Stimulated activated CD8-positive, alpha-beta memory T cell treated with anti-CD3 and anti-CD28 coated beads, Interleukin-4, amount 100 ng/mL, for 24 hours (primary cell): ENCODE measurements around the gene STKLD1.
"Not testable (repeated sequence)": the region's sequence is repeated elsewhere in the genome, so short reads cannot be mapped to it uniquely, and the experiment has no call there.

Experiments
- DNase-seq: peaks from one replicate; pipeline ENCODE4 v3.0.0-alpha.2; 2020; ENCODE audit warnings: low read depth

Gene STKLD1

DNA sequence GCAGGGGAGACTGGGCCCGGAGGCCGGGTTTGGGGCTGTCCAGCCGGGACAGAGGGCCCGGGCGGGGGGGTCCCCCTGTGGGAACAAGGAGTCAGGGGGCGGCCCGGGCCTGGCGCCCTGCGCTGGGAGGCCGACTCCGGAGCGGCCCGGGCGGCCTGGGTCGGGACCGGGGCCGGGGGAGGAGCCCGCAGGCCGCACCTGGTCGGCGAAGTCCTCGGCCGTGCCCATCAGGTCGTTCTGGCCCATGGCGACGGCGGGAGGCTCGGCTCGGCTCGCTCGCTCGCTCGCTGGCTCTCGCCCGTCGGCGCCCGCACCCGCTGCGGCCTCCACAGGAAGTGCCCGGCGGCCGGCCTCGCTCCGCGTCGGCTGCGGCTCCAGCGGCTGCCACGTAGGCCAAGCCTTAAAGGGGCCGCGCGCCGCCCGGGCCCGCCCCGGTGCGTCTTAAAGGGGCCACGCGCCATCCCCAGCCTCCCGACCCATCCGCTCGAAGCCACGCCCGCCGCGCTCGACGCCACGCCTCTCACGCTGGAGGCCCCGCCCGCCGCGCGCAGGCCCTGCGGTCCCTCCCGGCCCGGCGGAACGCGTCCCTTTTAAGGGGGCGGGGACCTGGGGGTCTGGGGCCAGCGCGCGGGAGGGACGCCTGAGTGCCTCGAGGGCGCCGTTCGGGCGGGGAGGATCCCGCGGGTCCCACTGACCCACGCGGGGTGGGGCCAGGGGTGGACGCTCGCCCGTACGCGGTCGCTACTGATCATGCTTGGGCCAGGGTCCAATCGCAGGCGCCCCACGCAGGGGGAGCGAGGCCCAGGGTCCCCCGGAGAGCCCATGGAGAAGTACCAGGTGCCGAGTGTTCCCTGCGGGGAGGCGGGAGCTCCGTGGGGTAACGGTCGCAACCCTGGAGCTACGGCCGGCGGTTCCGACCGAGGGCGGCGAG lies at the start of gene STKLD1, which contains the start of gene SURF4:
Gene STKLD1, plus strand, starts transcription at position 643 of the 931 bp plus-strand sequence. Its CDS starts 108 bp downstream, at position 751.
Gene SURF4, minus strand, starts transcription at position 337 of the 931 bp plus-strand sequence. Its CDS starts 91 bp downstream, at position 246.
- peak; percentile 93 for DNase-seq

- not testable (repeated sequence) for DNase-seq
Observed at GRCh38 chr9:133327021-133327420, 49.1 kb upstream of the STKLD1 start.

- no peak for DNase-seq
Observed at GRCh38 chr9:133327834-133328484, 48.2 kb upstream of the STKLD1 start.

GRCh38 chr9:133329306-133330156 lies 46.6 kb upstream of the STKLD1 start:
- not testable (repeated sequence) for DNase-seq

- no peak for DNase-seq
Observed at GRCh38 chr9:133331221-133331620, 44.9 kb upstream of the STKLD1 start.

- DNase-seq: no peak
Observed at GRCh38 chr9:133331641-133332380, 44.4 kb upstream of the STKLD1 start.

- DNase-seq: no peak
Observed at GRCh38 chr9:133332381-133332730, 43.8 kb upstream of the STKLD1 start.

GRCh38 chr9:133333011-133333410 lies 43.2 kb upstream of the STKLD1 start:
- DNase-seq: no peak

DNA sequence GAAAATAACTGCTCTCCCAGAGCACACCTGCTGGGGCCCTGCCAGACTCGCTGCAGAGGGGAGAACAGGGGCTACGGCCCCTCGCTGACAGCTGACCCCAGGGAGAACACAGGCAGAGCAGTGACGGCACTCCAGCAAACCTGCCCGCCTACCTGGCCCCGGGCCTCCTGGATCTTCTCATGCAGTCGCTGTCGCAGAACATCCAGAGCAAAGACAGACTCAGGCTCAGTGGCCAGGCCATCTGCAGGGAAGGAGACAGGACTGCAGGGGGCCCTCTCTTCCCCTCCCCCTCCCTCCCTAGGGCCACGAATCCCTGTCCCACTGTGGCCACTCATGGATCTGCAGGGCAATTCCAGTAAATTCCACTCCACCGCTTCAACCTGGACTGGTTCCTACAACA lies 42.6 kb upstream of the STKLD1 start:
- no peak for DNase-seq

- DNase-seq: no peak
Observed at GRCh38 chr9:133334161-133334560, 42.0 kb upstream of the STKLD1 start.

GRCh38 chr9:133334888-133335287 lies 41.3 kb upstream of the STKLD1 start:
- DNase-seq: not testable (repeated sequence)

GRCh38 chr9:133335924-133336811 lies 40.0 kb upstream of the STKLD1 start, which contains the start of gene SURF6:
TSS of gene SURF6 (minus strand) at chr9:133336188. CDS start at chr9:133336132, 56 bp downstream.
- peak; percentile 89 for DNase-seq

- DNase-seq: no peak
Observed at GRCh38 chr9:133339641-133340040, 36.5 kb upstream of the STKLD1 start.

DNA sequence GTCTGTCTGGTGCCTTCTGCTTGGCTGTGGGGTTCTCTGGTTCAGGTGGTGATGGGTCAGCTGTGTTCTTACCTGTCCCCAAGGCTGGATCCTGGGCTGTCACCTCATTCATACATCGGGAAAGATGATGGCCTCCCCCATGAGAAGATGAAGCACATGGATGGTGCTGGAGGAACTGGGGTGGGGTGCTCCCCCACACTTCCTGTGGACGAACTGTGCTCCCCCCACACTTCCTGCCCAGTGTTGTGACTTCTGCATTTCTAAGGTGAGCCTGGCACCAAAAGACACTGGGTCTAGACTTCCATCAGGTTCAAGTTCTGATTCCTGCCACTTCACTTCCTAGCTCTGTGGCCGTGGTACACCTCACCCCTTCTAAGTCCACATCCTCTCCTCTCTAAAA lies 35.9 kb upstream of the STKLD1 start:
- no peak for DNase-seq

DNA sequence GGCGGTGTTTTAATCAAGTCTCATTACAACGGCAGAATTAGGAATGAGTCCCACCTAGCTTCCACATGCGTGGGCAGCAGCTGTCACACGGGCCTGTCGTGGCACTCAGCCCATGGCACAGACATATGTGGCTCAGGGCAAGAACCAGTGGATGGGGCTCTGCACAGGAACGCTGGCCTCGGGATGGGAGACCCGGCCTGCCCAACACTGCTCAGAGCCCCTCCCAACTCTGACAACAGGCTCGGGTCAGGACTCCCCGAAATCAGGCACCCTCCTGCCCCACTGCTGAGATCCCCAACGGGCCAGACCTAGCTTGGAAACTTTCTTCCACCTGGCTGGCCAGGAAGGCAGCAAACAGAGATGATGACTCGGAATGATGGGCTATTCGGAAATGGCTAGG lies 35.2 kb upstream of the STKLD1 start:
- no peak for DNase-seq

GRCh38 chr9:133341369-133342068 lies 34.6 kb upstream of the STKLD1 start:
- DNase-seq: no peak

GRCh38 chr9:133342069-133342406 lies 34.1 kb upstream of the STKLD1 start:
- no peak for DNase-seq

- no peak for DNase-seq
Observed at GRCh38 chr9:133342570-133342969, 33.6 kb upstream of the STKLD1 start.

- DNase-seq: no peak
Observed at GRCh38 chr9:133344071-133344470, 32.1 kb upstream of the STKLD1 start.

- no peak for DNase-seq
Observed at GRCh38 chr9:133344979-133345378, 31.2 kb upstream of the STKLD1 start.
